ENCODE measurements around the gene RBMX.

Gene RBMX

GRCh38 chrX:136835761-136836160 is 44.8 kb downstream of the RBMX start:
- DNase-seq (ENCODE audit: low read depth), result no peak

DNA sequence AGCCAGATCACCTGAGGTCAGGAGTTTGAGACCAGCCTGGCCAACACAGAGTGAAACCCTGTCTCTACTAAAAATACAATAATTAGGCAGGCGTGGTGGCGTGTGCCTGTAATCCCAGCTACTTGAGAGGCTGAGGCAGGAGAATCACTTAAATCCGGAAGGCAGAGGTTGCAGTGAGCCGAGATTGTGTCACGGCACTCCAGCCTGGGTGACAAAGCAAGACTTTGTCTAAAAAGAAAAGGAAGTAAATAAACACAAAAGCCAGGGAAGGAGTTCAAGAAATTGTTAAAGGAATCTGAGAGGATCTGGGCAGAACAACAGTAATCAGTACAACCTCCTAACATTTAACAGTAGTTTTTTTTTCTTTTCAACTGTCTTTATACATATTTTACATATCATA is 51.1 kb downstream of the RBMX start:
- DNase-seq (ENCODE audit: low read depth), result no peak

- DNase-seq (ENCODE audit: low read depth), result no peak
These were observed 51.7 kb downstream of the RBMX start for GRCh38 chrX:136828830-136829229.

GRCh38 chrX:136827026-136827425 is 53.5 kb downstream of the RBMX start:
- DNase-seq (ENCODE audit: low read depth), result no peak

GRCh38 chrX:136825771-136826170 is 54.8 kb downstream of the RBMX start:
- no peak for DNase-seq (ENCODE audit: low read depth)

Measured in stimulated activated CD8-positive, alpha-beta memory T cell treated with anti-CD3 and anti-CD28 coated beads, Interleukin-15, amount 100 ng/mL, for 24 hours (primary cell).